ENCODE measurements around the gene SMAD6.

DNA sequence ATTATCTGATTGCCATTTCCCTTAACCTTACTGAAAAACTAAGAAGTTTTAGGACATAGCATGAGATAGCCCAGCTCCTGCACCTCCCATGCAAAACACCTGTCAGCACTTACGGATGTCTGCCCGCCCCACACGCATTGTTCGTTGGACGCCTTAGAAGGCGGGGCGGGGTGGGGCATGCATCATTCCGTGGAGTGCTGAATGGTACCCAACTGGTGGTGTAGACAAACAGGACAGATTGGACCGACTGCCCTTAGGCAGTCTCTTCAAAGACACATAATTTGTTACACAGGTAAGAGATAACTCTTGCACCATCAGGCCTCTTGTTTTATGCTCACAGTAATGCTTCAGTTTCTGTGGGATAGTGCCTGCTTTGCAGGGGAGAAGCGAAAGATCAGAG lies 93.8 kb downstream of the SMAD6 start:
- TF ChIP-seq, protein P1, sequence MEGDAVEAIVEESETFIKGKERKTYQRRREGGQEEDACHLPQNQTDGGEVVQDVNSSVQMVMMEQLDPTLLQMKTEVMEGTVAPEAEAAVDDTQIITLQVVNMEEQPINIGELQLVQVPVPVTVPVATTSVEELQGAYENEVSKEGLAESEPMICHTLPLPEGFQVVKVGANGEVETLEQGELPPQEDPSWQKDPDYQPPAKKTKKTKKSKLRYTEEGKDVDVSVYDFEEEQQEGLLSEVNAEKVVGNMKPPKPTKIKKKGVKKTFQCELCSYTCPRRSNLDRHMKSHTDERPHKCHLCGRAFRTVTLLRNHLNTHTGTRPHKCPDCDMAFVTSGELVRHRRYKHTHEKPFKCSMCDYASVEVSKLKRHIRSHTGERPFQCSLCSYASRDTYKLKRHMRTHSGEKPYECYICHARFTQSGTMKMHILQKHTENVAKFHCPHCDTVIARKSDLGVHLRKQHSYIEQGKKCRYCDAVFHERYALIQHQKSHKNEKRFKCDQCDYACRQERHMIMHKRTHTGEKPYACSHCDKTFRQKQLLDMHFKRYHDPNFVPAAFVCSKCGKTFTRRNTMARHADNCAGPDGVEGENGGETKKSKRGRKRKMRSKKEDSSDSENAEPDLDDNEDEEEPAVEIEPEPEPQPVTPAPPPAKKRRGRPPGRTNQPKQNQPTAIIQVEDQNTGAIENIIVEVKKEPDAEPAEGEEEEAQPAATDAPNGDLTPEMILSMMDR (IDR thresholded peaks at IDR 0.05) = no peak
- no peak for TF ChIP-seq POLR2A (IDR thresholded peaks at IDR 0.05)
